ENCODE data around the gene BMP4.

DNA sequence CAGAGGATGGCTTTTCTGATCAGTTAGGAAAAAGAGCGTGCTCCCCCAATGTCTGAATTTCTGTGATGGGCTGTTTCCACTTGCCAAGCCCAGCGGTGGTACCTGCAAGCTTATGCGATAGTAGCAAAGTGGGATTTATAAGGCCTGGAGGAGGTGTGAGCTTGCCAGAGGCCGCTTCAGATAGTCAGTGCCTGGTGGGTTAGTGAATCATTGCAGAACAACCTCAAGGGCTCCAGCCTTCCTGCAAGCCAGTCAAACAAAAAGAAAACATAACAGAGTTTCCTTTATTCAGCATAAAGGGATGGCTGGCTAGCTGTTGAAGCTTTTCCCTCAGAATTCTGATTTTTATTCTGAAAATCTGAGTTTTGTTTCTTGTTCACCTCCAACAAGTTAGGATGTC lies 7.6 kb upstream of the BMP4 start:
- TF ChIP-seq, protein P1, sequence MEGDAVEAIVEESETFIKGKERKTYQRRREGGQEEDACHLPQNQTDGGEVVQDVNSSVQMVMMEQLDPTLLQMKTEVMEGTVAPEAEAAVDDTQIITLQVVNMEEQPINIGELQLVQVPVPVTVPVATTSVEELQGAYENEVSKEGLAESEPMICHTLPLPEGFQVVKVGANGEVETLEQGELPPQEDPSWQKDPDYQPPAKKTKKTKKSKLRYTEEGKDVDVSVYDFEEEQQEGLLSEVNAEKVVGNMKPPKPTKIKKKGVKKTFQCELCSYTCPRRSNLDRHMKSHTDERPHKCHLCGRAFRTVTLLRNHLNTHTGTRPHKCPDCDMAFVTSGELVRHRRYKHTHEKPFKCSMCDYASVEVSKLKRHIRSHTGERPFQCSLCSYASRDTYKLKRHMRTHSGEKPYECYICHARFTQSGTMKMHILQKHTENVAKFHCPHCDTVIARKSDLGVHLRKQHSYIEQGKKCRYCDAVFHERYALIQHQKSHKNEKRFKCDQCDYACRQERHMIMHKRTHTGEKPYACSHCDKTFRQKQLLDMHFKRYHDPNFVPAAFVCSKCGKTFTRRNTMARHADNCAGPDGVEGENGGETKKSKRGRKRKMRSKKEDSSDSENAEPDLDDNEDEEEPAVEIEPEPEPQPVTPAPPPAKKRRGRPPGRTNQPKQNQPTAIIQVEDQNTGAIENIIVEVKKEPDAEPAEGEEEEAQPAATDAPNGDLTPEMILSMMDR (IDR thresholded peaks at IDR 0.05; ENCODE audit: low read depth, low read length, missing input control): no peak
- TF ChIP-seq YY1 (IDR thresholded peaks at IDR 0.05): no peak
- TF ChIP-seq, protein P2, sequence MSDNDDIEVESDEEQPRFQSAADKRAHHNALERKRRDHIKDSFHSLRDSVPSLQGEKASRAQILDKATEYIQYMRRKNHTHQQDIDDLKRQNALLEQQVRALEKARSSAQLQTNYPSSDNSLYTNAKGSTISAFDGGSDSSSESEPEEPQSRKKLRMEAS (IDR thresholded peaks at IDR 0.05): no peak
- TF ChIP-seq RXRA (IDR thresholded peaks at IDR 0.05): no peak
- no peak for TF ChIP-seq RAD21 (IDR thresholded peaks at IDR 0.05)
- TF ChIP-seq FOXA1 (IDR thresholded peaks at IDR 0.05): no peak
- TF ChIP-seq, protein P3, sequence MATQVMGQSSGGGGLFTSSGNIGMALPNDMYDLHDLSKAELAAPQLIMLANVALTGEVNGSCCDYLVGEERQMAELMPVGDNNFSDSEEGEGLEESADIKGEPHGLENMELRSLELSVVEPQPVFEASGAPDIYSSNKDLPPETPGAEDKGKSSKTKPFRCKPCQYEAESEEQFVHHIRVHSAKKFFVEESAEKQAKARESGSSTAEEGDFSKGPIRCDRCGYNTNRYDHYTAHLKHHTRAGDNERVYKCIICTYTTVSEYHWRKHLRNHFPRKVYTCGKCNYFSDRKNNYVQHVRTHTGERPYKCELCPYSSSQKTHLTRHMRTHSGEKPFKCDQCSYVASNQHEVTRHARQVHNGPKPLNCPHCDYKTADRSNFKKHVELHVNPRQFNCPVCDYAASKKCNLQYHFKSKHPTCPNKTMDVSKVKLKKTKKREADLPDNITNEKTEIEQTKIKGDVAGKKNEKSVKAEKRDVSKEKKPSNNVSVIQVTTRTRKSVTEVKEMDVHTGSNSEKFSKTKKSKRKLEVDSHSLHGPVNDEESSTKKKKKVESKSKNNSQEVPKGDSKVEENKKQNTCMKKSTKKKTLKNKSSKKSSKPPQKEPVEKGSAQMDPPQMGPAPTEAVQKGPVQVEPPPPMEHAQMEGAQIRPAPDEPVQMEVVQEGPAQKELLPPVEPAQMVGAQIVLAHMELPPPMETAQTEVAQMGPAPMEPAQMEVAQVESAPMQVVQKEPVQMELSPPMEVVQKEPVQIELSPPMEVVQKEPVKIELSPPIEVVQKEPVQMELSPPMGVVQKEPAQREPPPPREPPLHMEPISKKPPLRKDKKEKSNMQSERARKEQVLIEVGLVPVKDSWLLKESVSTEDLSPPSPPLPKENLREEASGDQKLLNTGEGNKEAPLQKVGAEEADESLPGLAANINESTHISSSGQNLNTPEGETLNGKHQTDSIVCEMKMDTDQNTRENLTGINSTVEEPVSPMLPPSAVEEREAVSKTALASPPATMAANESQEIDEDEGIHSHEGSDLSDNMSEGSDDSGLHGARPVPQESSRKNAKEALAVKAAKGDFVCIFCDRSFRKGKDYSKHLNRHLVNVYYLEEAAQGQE (IDR thresholded peaks at IDR 0.05): no peak
- TF ChIP-seq JUND (IDR thresholded peaks at IDR 0.05): no peak

All from liver (tissue), 3 donors.